OCI-LY3 (cell line): ENCODE measurements around the gene PSMB9.

Experiments
- H2AFZ ChIP-seq: fragments of 200-600, 300-600 bp; shearing (Covaris generic); 2 replicates; pipeline ENCODE4 v1.6.0; 2014; ENCODE audit warnings: antibody characterized with exemption, low read depth, low read length
- H3K27ac ChIP-seq: fragments of 200-600, 300-600 bp; sonication (generic); 2 replicates; pipeline ENCODE4 v1.5.1; 2014; ENCODE audit warnings: mild to moderate bottlenecking, low read length, moderate library complexity, mixed read lengths
- H3K27me3 ChIP-seq: fragments of 200-600, 300-600 bp; sonication (generic); 2 replicates; pipeline ENCODE4 v1.6.1; 2014; ENCODE audit warnings: low read depth, low read length, mixed read lengths
- H3K36me3 ChIP-seq: fragments of 200-600, 300-600 bp; sonication (generic); replicated peaks from 2 replicates; pipeline ENCODE3; 2014; ENCODE audit warnings: low read depth, low read length, mixed read lengths
- H3K4me1 ChIP-seq: fragments of 300-600, 200-600 bp; sonication (generic); 2 replicates; pipeline ENCODE4 v1.6.1; 2014; ENCODE audit warnings: low read length, mixed read lengths
- H3K4me2 ChIP-seq: fragments of 200-600, 300-600 bp; sonication (generic); 2 replicates; pipeline ENCODE4 v1.6.1; 2014; ENCODE audit warnings: low read length, mixed read lengths
- H3K4me3 ChIP-seq: fragments of 300-600, 200-600 bp; sonication (generic); 2 replicates; pipeline ENCODE4 v1.5.1; 2014; ENCODE audit warnings: antibody characterized with exemption, mild to moderate bottlenecking, low read length, moderate library complexity
- H3K79me2 ChIP-seq: fragments of 300-600, 200-600 bp; shearing (Covaris generic); 2 replicates; pipeline ENCODE4 v1.6.1; 2014; ENCODE audit warnings: mild to moderate bottlenecking, low read length, mixed read lengths
- H3K9ac ChIP-seq: fragments of 300-600, 200-600 bp; shearing (Covaris generic); 2 replicates; pipeline ENCODE4 v1.6.0; 2014; ENCODE audit warnings: mild to moderate bottlenecking, low read length, moderate library complexity
- H3K9me3 ChIP-seq: fragments of 200-600, 300-600 bp; shearing (Covaris generic); 2 replicates; pipeline ENCODE4 v1.6.1; 2014; ENCODE audit warnings: low read length, mixed read lengths; ENCODE audit not compliant: insufficient read depth
- H4K20me1 ChIP-seq: fragments of 200-600, 300-600 bp; sonication (generic); 2 replicates; pipeline ENCODE4 v1.6.1; 2016; ENCODE audit warnings: low read length, mixed read lengths; ENCODE audit not compliant: insufficient read depth
- EZH2phosphoT487 ChIP-seq: fragments of 200-600 bp; shearing (Covaris generic); IDR thresholded peaks from 2 replicates; pipeline ENCODE4 v1.6.1; 2018; ENCODE audit warnings: antibody characterized with exemption, mixed run types, low read depth
- TF ChIP-seq, protein P1 (sequence below): fragments of 200-600, 300-600 bp; sonication (generic); IDR thresholded peaks from 2 replicates; pipeline ENCODE4 v1.5.1; 2014; ENCODE audit warnings: antibody characterized with exemption, low read length, low read depth

The PSMB9 gene

DNA sequence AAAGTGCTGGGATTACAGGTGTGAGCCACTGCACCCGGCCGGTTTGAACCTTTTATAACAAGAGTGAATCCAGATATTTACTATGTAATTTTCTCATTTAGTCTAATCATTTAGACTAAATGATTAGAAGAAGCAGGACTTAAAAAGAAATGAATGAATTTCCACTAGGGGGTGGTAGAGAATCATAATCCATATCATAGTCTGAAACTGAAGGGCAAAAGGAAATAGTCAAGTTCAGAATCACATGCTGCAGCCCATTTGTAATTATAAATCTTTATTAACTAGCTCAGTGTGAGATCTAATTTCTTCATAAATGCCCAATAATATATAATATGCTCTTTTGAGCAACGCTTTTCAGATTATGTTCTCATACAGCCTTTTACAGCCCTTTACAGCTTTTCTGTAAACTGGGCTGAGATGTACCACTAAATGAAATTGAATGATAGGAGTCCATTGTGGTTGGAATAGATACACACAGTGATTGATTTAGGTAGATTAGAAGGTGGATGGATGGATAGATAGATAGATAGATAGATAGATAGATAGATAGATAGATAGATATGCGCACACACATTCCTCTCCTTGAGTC is 31.8 kb downstream of the PSMB9 start:
- H3K4me2 ChIP-seq, result peak overlapping the region; percentile 32; the same call in 1 of the 2 replicates
- TF ChIP-seq, protein P1, sequence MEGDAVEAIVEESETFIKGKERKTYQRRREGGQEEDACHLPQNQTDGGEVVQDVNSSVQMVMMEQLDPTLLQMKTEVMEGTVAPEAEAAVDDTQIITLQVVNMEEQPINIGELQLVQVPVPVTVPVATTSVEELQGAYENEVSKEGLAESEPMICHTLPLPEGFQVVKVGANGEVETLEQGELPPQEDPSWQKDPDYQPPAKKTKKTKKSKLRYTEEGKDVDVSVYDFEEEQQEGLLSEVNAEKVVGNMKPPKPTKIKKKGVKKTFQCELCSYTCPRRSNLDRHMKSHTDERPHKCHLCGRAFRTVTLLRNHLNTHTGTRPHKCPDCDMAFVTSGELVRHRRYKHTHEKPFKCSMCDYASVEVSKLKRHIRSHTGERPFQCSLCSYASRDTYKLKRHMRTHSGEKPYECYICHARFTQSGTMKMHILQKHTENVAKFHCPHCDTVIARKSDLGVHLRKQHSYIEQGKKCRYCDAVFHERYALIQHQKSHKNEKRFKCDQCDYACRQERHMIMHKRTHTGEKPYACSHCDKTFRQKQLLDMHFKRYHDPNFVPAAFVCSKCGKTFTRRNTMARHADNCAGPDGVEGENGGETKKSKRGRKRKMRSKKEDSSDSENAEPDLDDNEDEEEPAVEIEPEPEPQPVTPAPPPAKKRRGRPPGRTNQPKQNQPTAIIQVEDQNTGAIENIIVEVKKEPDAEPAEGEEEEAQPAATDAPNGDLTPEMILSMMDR, result peak; percentile 54
- no peak for TF ChIP-seq EZH2phosphoT487
- H3K9me3 ChIP-seq, result no peaks in the 10 kb centered on the region
- no peak overlapping the region for H3K4me3 ChIP-seq
- H2AFZ ChIP-seq, result no peak overlapping the region
- H3K79me2 ChIP-seq, result no peaks in the 10 kb centered on the region
- H4K20me1 ChIP-seq, result no peaks in the 10 kb centered on the region
- H3K9ac ChIP-seq, result no peak overlapping the region
- no peaks in the 10 kb centered on the region for H3K36me3 ChIP-seq
- H3K4me1 ChIP-seq, result peaks cover 7% of the 10 kb centered on the region
- H3K27me3 ChIP-seq, result no peaks in the 10 kb centered on the region
- no peak overlapping the region for H3K27ac ChIP-seq

DNA sequence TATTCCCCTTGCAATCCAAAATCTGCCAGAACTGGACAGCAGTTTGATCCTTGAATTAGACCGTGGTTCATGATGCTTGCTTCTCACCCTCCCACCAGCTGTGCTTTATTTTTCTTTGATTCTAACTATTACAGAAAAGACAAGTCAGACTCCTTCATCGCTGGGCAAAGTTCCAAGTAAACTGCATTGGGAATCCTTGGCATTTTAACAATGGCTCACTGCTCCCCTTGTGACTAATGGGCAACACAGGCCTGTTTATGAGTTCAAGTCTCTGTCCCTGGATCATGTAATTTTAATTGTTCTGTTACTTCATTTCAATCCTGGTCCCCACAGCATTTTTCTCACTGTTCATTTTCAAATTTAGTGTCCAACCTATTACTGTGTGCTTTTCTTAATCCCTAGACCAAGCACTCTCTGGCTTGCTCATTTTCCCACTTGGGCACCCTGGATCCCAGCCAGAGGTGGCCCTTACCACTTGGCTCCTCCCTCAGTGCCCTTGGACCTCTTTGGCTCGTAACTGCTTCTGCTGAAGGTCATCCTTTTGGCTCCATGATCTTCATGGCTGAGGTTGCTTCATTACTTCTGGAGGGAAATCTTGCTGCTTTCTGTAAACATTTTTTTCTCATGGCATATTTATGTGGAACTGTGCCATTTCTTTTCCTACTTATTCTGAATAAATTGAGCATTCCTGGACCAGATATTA is 32.8 kb downstream of the PSMB9 start:
- no peak overlapping the region for H3K27ac ChIP-seq
- no peak overlapping the region for H2AFZ ChIP-seq
- TF ChIP-seq, protein P1, result no peak
- TF ChIP-seq EZH2phosphoT487, result no peak
- no peaks in the 10 kb centered on the region for H3K9me3 ChIP-seq
- no peaks in the 10 kb centered on the region for H4K20me1 ChIP-seq
- H3K27me3 ChIP-seq, result no peaks in the 10 kb centered on the region
- no peaks in the 10 kb centered on the region for H3K36me3 ChIP-seq
- no peak overlapping the region for H3K4me3 ChIP-seq
- no peaks in the 10 kb centered on the region for H3K79me2 ChIP-seq
- H3K9ac ChIP-seq, result no peak overlapping the region
- peaks cover 11% of the 10 kb centered on the region for H3K4me1 ChIP-seq
- H3K4me2 ChIP-seq, result no peak overlapping the region

DNA sequence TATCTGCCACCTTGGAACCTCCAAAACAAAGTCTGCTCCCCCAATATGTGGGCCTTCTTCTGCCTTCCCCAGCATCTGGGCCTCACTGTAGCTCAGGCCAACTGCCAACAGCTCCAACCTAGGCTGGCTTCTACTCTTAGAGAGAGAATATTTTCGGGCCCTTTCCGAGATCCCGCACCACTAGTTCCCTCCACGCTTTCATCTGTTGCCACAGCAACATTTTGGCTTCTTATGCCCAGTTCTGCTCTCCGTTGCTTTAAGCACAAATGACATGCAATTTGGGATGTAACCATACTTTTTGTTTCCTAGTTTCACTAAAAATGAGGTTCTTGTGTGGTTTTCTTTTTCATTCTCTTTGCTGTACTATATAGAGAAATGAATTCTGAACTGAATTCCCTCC is 33.6 kb downstream of the PSMB9 start:
- Histone ChIP-seq H2AFZ (no peak overlapping the region), H3K4me3 (no peak overlapping the region), H3K9me3 (no peaks in the 10 kb centered on the region), H4K20me1 (no peaks in the 10 kb centered on the region), H3K4me2 (no peak overlapping the region), H3K79me2 (no peaks in the 10 kb centered on the region), H3K9ac (no peak overlapping the region), H3K36me3 (no peaks in the 10 kb centered on the region), H3K4me1 (peaks cover 11% of the 10 kb centered on the region), H3K27ac (no peak overlapping the region), H3K27me3 (no peaks in the 10 kb centered on the region)
- TF ChIP-seq EZH2phosphoT487, result no peak
- TF ChIP-seq, protein P1, result no peak

DNA sequence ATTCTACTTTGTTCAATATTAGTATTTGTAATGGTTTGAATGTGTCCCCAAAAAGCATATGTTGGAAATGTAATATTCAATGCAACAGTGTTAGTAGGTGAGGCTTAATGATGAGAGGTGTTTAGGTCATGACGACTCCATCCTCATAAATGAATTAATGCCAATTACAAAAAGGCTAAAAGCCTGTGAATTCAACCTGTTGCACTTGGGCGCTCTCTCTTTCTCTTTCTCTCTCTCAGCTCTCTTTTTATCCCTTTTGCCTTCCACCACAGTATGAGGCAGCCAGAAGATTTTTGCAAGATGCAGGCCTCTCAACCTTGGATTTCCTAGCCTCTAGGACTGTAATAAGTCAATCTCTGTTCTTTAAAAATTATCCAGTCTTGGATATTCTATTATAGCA is 34.6 kb downstream of the PSMB9 start:
- H2AFZ ChIP-seq, result no peak overlapping the region
- TF ChIP-seq EZH2phosphoT487, result no peak
- TF ChIP-seq, protein P1, result no peak
- H3K36me3 ChIP-seq, result no peaks in the 10 kb centered on the region
- H3K4me1 ChIP-seq, result peaks cover 16% of the 10 kb centered on the region
- H3K27me3 ChIP-seq, result no peaks in the 10 kb centered on the region
- H3K4me2 ChIP-seq, result no peak overlapping the region
- no peak overlapping the region for H3K9ac ChIP-seq
- H3K79me2 ChIP-seq, result no peaks in the 10 kb centered on the region
- no peak overlapping the region for H3K27ac ChIP-seq
- no peaks in the 10 kb centered on the region for H3K9me3 ChIP-seq
- H4K20me1 ChIP-seq, result no peaks in the 10 kb centered on the region
- H3K4me3 ChIP-seq, result no peak overlapping the region
